NCI-H2171 treated with DMSO at 0.1 percent for 48 hours (cell line): ENCODE measurements around the gene GPR101.
"Not testable (repeated sequence)": the region's sequence is repeated elsewhere in the genome, so short reads cannot be mapped to it uniquely, and the experiment has no call there.

ENCODE experiments used
- DNase-seq: peaks from one replicate; lab custom pipeline; 2025; lab: John Stamatoyannopoulos, UW

Gene GPR101

GRCh38 chrX:137025930-137026329 lies 7.9 kb downstream of the GPR101 start:
- no peak for DNase-seq

- DNase-seq: not testable (repeated sequence)
Measured at GRCh38 chrX:137000236-137000635, 33.6 kb downstream of the GPR101 start.

- DNase-seq: no peak
Measured at GRCh38 chrX:136999024-136999423, 34.8 kb downstream of the GPR101 start.
